Right ventricle myocardium inferior (tissue), 1 donor: ENCODE data around the gene EXOC3L4. TPM values are rescaled to one million over a fixed set of nuclear protein-coding genes. Genes with fewer than 3 reads are reported as not detected.
A peak's percentile ranks its signal among the peaks of the same experiment; 100 is the strongest.
"Not testable (repeated sequence)": the region's sequence is repeated elsewhere in the genome, so short reads cannot be mapped to it uniquely, and the experiment has no call there.

Experiments used
- ATAC-seq: fragments of 200-7000 bp; cut with Tn5 transposase; one replicate; pipeline ENCODE4 v1.9.1; 2020; ENCODE audit warnings: mild to moderate bottlenecking, moderate library complexity
- DNase-seq: peaks from one replicate; pipeline ENCODE4 v3.0.0; 2021; ENCODE audit errors: missing footprints
- intact Hi-C: fragments of 100-400 bp; cut with DNase I; formaldehyde crosslinking; loops from one replicate; pipeline ENCODE4 v1.11.0; 2022
- total RNA-seq: library from RNA; stranded (reverse); fragmentation: NEBNext Ultra II Directional; extraction: Animal tissue kit (Norgen Biotek cat#: 25700); gene quantifications from one replicate; pipeline ENCODE4 v1.2.1, GENCODE V29; 2021
- donor health status: DM: no; HTN: yes; CAD: no; lungs with severe emphysema.

Gene EXOC3L4
- total RNA-seq, 1 donor from 2014 or later = 1.2 TPM

DNA sequence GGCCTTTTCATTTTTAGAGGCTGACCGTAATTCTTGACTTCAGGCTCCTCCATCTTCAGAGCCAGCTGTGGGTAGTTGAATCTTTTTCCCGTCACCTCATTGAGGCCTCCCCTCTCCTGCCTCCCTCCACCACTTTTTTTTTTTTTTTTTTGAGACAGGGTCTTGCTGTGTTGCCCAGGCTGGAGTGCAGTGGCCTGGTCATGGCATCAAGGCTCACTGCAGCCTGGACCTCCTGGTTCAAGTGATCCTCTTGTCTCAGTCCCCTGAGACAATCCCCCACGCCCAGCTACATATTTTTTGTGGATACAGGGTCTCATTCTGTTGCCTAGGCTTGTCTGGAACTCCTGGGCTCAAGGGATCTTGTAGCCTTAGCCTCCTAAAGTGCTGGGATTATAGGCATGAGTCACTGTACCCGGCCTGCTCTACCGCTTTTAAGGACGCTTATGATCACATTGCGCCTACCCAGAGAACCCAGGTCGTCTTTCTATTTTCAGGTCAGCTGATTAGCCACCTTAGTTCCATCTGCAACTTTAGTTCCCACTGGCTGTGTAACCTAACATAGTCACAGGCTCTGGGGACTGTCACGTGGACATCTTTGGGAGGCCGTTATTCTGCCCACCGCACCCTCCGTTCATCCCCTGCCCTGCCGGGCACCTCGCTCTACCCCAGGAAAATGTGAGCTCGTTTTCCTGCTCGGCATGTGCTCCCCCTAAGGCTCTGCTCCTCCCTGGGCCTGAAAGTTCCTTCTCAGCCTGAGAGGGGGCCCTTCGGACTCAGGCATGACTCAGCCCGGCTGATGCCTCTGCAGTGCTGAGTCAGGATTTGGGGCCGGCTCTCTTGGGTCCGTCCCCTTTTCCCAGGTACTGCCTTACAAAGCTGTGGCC is 42.1 kb downstream of the EXOC3L4 start:
- ATAC-seq (peak; percentile 44), DNase-seq (no peak)
- intact Hi-C loops = no loop called here

DNA sequence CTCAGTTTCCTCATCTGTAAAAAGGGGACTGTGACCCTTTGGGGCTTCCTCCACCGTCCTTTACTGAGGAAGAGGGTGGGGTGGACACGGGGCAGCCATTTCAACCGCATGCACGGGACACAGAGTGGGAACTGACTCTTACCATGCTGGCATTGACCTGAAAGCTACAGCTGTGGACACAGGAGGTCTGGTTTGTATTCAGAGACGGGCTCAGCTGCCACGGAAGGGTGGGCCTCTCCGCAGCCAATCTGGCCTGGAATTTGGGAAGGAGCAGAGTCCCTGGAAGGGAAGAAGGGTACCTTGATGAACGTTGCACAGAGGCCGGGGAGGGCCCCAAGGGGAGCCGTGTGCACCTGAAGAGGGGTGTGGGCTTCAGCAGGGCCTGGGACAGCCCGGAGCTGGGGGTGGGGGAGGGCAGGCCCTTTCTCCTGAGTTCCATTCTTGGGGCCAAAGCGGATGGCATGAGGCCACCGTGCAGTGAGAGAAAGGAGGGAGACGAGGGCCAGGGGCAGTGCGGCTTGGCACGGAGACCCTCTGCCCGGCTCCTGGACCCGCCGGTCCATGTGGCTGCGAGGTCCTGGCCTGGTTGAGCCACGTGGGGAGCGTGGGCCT is 43.3 kb downstream of the EXOC3L4 start:
- intact Hi-C loops = no loop called here
- DNase-seq (no peak), ATAC-seq (peak; percentile 12)

DNA sequence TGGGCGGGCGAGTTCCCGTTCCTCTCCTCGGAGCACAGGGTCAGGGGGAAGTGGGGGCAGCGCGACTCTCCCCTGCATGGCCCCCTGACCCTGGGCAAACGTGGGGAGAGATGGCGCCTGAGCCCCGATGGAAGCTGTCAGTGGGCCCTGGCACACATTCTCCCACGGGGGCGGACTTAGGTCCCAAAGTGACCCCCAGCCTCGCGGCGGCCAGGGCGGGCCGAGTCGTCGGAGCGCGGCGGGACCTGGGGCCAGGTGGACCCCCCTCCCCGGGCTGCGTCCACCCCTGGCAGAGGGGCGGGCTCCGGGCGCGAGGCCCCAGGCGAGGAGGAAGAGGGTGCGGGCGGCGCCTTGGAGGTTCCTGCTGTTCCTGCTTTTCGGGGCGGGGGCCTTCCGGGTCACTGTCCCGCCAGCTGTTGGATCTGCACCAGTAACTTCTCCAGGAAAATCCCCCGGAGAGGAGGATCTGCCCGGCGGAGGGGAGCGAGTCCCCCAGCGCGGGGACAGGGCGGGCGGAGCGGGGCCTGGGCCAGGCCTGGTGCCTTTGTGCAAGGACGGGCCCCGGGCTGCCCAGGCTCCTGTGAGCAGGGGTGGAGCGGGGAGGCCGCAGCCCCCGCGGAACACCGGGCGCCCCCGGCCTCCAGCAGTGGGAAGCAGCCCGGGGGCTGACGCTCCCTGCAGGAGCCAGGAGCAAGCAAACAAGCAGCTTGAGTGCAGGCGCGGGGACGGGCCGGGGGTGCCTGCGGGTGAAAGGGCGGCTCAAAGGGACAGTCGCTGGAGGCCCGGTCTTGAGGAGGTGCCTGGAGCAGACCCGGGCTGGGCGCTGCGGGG is 44.0 kb downstream of the EXOC3L4 start:
- intact Hi-C loops = no loop called here
- DNase-seq (no peak), ATAC-seq (peak; percentile 27)

DNA sequence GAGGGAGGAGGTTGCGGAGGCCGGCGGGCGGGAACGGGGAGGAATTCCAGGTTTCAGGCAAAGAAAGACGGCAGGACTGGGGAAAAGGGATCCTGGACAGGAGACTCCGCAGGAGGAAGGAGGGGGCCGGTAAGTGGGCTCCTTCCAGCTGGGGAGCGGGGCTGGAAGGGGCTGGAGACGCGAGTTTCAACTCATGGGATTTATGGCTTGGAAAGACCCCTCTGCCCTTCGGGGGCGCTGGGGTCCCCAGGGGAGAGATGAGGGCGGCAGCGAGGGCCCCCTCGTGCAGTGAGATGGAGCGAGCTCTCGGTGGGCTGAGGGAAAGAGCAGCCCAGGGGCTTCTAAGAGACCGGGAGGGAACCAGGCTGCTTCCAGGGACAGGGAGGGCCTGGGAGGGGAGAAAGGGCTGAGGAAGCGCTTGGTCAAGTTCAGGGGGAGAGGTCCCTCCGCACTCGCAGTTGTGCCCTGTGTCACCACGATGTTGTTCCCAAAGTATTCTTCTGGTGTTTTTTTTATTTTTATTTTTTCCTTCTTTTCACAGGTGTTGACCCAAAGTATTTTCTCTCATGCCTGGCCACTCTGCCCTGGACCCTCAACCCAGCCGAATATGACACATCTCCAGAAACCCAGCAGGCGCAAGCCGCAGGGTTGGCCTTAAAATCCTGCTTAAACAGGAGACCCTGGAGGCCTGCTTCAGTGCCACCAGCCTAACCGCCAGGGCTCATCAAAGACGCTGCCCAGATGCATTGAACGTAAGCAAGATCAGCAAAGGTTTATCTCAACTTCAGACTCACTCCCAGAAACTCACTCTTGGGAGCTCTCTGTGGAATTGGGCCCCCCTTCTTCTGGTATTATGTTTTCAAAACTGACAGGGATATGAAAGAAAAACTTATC is 44.9 kb downstream of the EXOC3L4 start:
- DNase-seq (no peak), ATAC-seq (no peak)
- intact Hi-C loops = loop anchor here (5.0 kb wide), 1 partner anchor 32 kb away; no protein-coding TSS in a partner anchor

DNA sequence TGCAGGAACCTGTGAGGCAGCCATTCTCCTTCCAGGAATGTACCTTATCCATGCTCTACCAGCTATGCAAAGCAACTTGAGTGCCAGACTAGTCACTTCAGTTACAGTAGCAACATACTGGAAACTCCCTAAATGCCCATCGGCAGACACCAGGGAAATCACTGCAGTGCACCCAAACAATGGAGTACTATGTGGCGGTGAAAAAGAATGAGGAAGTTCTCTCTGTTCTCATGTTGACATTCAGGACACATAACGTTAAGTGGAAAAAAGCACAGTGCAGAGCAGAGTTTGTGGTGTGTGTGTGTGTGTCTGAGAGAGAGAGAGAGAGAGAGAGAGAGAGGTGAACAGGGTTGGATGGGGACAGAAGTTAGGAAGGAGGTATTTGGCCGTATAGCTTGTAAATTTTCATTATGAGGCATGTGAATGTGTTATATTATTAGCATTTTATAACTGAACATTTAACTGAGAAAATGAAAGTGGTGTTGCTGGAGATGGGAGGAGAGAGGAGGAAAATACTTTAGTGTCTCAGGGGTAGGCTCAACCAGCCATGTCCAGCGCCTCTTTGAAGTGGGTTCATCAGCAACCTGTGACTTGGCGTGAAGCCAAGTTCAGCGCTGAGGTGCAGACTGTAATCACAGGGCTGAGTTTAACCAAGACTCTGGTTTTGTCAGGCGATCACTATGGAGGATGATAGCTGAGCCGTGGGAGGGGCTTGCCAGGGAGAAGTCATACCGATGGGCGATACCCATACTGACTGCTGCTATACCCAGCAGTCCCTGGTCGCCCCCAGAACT is 46.0 kb downstream of the EXOC3L4 start:
- DNase-seq (no peak), ATAC-seq (no peak)
- intact Hi-C loops = loop anchor here (5.0 kb wide), 1 partner anchor 33 kb away; no protein-coding TSS in a partner anchor

DNA sequence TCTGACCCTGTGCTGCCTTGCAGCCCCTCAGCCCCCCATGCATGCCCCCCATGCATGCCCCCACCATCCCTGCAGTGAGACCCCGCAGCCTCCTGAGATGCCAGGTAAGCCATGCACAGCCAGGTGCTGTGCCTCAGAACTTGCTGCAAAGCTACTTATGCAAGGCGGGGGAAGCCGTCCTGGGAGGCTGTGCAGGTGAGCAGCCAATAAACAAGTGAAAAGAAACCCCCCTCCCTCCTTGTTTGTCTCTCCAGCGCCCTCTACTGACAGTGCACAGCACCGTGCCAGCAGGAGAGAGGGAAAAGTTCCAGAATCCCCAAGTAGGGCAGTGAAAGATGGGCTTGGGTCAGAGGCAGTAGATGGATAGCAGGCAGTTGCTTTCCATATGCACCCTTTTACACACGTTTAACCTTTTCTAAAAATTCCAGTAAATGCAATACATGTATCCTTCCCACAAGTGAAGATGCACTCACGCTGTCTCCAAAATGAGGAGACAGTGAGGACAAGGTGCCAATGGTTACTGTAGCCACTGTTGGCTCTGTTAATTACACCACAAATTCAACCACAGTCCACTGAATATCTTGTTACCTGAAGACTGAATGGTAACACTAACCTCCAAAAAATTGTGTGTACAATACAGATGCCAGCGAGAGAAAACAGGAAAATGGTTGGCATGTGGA is 46.7 kb downstream of the EXOC3L4 start:
- ATAC-seq = no peak
- intact Hi-C loops = loop anchor here (5.0 kb wide), 1 partner anchor 34 kb away; no protein-coding TSS in a partner anchor
- DNase-seq = no peak

DNA sequence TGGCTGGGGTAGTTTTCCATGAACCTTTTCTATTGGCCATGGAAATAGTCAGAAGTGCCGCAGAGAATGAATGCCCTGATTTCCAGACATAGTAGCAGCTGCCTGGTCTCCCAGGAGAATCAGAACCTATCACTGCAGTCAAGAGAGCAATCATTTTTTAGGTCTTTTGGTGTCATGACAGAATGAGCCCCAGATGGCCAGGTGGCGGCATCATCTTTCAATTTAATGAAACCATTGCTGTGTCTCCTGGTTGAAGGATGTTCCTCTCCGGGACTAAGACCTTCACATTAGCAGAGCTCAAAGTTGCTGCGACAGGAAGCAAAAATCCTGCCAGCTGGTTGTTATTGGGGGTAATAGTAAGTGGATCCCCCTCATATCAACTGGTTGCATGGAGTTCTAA is 47.5 kb downstream of the EXOC3L4 start:
- intact Hi-C loops = loop anchor here (5.0 kb wide), 1 partner anchor 35 kb away; no protein-coding TSS in a partner anchor
- DNase-seq (no peak), ATAC-seq (no peak)

DNA sequence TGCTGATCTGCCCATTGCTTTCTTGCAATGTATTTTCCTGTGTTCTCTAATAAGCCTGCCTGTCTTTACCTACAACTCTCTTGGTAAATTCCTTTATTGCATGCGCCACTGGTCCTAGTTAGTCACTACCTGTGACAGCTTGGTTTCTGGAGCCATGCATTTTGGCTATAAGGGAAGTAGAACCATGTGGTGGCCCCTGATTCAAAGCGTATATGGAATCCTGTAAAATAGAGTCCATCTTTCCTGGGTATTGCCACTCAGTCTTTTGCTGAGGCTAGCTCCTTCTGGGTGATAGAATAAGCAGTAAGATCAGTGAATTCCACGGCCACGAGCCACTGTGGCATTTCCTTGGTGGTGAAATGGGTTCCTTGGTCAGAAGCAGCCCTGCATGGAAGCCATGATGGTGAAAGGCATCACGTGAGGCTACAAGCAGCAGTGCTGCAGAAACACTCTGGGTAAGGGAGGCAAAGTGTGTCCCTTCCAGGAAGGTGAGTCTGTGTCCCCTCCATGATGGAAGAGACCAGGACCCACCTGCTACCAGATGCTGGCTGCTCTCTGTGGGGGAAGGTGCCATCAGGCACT is 48.3 kb downstream of the EXOC3L4 start:
- DNase-seq (no peak), ATAC-seq (no peak)
- intact Hi-C loops = loop anchor here (5.0 kb wide), 1 partner anchor 36 kb away; no protein-coding TSS in a partner anchor

DNA sequence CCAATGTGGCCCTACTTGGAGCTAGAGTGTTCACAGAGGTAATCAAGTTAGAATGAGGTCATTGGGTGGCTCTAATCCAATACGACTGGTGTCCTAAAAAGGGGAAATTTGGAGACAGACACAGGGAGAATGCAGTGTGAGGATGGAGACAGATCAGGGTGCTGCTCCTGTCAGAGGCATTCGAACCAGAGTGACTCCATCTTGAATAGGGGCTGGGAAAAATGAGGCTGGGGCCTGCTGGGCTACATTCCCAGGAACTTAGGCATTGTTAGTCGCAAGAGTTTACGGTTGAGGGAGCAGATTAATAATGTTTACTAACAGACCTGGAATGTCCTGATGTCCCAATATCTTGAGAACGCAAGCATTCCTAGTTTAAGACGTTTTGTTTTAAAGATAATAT is 49.0 kb downstream of the EXOC3L4 start:
- intact Hi-C loops = loop anchor here (5.0 kb wide), 1 partner anchor 36 kb away; no protein-coding TSS in a partner anchor
- DNase-seq (no peak), ATAC-seq (no peak)

DNA sequence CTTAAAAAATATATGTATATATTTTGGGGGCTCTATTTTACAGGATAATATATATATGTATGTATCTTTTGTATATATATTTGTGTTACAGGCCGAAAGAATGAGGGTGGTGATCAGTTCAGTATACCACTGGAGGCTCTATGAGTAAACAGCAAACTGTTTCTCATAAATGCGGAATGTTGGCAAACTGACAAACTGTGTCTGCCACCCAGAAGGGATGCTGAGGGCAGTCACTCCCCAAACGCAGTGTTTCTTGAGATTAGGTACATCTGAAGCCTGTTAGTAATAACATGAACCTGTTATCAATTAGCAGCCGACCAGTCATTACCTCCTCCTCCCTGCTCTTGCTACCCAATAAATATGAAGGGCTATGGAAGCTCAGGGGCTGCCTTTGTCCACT is 49.6 kb downstream of the EXOC3L4 start:
- DNase-seq = no peak
- intact Hi-C loops = loop anchor here (5.0 kb wide), 1 partner anchor 37 kb away; no protein-coding TSS in a partner anchor
- ATAC-seq = no peak

DNA sequence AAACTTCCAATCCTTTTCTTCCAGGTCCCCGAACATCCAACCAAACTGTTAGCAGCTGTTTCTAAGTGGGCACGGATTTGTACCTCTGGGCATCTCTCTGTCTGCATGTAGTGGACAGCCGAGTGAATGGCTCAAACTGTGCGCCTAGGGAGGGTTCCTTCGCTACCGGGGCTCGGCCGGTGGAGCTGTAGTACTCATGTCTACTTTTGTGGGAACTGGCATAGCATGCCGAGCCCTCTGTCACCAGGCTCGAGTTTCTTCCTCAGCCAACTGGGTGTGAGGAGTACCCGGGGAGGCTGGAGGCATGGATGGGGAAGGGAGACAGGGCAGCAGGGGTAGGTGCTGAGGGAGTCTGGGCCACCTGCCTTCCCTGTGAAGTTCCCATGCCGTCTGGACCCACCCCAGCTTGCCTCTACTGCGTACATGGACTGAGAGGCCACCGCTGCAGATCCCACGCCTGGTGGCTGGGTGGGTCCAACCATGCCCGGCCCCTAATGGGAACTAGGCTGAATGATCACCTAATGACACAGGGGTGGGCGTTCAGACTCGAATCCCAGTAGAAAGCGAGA is 51.7 kb downstream of the EXOC3L4 start:
- intact Hi-C loops = no loop called here
- DNase-seq (no peak), ATAC-seq (no peak)

DNA sequence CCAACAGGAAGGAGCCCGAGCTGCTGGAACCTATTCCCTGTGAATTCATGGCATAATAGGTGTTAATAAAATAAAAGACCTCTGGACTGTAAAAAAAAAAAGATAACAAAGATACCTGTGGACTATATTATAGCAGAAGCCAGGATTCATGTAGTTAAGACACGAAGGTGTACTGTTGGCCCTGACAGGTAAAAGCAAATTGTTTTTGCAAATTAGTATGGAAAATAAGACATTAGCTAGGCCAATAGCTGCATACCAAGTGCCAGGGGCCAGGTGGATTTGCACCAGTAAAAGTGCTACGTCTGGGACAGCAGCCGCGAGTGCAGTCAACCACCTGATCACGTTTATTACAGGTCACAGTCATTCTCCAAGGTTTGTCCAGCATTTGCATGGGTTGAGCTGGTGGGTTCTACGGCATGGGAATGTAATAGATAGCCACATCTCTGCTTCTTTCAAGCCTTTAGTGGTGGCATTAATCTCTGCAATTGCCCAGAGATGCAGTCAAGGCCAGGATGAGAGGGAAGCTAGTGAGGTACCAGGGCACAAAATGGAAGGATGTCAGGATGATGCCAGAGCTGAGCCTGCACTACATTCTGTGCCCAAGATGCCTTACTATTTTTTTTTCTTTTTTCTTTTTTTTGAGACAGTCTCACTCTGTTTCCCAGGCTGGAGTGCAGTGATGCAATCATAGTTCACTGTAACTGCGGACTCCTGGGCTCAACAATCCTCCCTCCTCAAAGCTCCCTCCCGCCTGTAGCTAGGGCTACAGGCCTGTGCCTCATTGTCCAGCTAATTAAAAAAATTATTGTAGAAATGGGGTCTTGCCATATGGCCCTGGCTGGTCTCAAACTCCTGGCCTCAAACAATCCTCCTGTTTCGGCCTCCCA is 55.1 kb downstream of the EXOC3L4 start:
- intact Hi-C loops = no loop called here
- DNase-seq (no peak), ATAC-seq (no peak)

DNA sequence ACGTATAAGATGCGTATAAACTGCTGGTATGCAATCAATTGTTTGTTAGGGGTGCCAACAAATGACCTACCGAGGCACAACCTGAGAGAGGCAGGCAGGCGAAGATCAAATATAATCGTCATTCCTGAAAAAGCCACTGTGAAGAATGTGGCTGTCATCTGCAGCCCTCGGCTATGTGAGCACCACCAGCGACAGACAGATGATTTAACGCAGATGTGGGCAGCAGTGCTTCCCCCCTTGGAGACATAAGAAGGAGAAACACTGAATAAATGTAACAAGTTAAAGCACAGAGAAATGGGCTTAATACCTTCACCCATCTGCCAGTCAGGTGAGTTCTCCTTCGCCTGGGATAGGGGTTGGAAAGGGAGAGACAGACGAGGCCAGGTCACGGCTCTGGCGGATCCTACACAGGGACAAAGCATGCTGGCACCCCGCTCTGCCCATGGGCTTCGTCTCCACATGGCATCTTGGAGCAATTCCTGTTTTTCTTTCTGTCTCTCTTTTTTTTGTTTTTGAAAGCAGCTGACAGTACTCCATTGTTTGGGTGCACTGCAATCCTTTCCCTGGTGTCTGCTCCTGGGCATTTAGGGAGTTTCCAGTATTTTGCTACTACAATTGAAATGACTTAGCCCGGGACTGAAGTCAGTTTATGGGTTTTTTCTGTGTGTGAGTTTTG is 56.9 kb downstream of the EXOC3L4 start:
- DNase-seq = no peak
- no peak for ATAC-seq
- intact Hi-C loops = no loop called here

DNA sequence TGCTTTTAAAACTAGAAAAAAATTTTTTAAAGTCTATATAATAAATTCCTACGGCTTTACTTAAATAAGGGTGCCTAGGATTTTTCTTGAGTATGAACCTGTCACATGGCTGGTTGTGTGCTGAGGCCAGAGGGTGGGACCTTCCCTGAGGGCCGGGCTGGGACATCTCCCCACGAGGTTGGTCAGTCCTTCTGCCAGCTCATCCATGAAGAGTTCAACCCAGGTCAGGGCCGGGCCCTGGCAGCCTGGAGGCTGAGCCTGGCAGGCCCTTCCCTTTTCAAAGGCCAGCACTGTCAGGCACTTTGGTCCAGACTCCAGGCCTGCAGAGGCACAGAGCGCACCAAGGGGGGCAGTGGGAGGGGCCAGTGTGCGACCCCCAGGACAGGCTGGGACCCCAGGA is 60.5 kb downstream of the EXOC3L4 start:
- ATAC-seq (peak; percentile 98), DNase-seq (peak; percentile 87)
- intact Hi-C loops = no loop called here

DNA sequence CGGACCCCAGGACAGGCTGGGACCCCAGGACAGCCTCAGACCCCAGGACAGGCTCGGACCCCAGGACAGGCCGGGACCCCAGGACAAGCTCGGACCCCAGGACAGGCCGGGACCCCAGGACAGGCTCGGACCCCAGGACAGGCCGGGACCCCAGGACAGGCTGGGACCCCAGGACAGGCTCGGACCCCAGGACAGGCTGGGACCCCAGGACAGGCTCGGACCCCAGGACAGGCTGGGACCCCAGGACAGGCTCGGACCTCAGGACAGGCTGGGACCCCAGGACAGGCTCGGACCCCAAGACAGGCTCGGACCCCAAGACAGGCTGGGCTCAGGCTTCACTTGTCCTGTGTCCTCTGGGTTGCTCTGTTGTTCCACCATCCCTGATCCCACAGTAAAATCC is 60.9 kb downstream of the EXOC3L4 start:
- ATAC-seq, DNase-seq, intact Hi-C loops: not testable (repeated sequence)
